ENCODE data around the gene CPNE6.
A peak's percentile ranks its signal among the peaks of the same experiment; 100 is the strongest.
"Not testable (repeated sequence)": the region's sequence is repeated elsewhere in the genome, so short reads cannot be mapped to it uniquely, and the experiment has no call there.

CPNE6 gene

DNA sequence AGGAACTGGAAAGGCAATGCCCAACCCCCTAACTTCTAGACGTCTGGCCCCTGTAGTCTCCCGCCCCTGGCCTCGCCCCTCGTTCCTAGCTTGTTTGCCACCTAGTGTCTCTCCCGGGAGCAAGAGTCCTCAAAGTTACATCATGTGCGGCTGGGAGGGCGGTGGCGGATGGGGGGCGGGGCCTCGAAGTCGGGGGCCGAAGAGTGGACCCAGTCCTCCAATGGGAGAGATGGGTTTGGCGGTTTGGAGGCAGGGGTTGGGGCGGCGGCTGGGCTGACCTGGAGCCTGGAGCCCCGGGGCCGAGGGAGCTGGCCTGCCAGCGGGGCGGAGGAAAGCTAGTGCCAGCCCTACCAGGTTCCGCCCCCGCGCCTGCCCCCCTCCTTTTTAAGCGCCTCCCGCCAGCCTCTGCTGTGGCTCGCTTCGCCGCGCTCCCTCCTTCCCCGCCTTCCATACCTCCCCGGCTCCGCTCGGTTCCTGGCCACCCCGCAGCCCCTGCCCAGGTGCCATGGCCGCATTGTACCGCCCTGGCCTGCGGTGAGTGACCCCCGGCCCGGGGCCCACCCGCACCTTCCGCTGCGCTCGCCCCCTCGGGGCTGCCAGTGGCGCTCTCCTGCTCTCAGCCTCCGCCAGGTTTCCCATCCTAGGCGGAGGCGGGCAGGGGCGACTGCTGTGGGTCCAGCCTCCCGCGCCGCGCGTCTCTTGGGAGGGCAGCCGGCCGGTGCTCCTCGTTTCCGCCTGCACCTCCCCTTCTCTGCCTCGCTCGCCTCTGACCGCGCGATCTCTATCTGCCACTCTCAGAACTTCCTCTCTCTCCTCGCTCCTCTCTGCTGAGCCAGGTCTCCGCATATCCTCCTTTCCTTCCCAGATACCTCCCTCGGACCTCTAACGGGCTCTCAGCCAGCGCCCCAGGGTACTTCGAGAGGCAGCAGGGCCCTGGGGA is 22.8 kb downstream of the CPNE6 start, which contains the start of gene PCK2:
PCK2 (plus strand) TSS at position 411 of the 940 bp plus-strand sequence; CDS start at position 506, 95 bp downstream.
- peak; percentile 89 for DNase-seq (ENCODE audit: insufficient read length, low spot score)
- FAIRE-seq, result no peak
- TF ChIP-seq POLR2A (IDR thresholded peaks at IDR 0.05; ENCODE audit: low read depth, low read length), result peak; percentile 89

DNA sequence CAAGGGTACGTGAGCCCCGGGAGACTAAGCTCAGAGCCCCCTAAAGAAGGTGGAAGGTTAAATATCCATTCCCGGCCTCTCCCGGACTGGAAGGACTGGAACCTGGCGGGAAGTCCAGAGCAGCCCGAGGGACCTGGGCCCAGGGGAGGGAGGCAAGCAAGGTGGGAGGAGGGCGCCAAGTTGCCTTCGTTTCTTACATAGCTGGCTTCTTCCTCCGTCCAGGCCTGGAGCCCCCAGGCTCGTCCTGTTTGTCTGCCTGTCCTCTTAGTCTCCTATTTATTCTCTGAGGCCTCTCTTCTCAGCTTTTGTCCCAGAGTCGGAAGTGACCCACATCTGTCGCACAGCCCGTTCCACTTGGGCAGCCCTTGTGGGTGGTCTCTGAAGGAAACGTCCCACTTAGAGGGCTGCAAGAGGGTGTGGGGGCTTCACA is 23.5 kb downstream of the CPNE6 start:
- TF ChIP-seq POLR2A (IDR thresholded peaks at IDR 0.05; ENCODE audit: low read depth, low read length), result no peak
- no peak for DNase-seq (ENCODE audit: insufficient read length, low spot score)
- no peak for FAIRE-seq

DNA sequence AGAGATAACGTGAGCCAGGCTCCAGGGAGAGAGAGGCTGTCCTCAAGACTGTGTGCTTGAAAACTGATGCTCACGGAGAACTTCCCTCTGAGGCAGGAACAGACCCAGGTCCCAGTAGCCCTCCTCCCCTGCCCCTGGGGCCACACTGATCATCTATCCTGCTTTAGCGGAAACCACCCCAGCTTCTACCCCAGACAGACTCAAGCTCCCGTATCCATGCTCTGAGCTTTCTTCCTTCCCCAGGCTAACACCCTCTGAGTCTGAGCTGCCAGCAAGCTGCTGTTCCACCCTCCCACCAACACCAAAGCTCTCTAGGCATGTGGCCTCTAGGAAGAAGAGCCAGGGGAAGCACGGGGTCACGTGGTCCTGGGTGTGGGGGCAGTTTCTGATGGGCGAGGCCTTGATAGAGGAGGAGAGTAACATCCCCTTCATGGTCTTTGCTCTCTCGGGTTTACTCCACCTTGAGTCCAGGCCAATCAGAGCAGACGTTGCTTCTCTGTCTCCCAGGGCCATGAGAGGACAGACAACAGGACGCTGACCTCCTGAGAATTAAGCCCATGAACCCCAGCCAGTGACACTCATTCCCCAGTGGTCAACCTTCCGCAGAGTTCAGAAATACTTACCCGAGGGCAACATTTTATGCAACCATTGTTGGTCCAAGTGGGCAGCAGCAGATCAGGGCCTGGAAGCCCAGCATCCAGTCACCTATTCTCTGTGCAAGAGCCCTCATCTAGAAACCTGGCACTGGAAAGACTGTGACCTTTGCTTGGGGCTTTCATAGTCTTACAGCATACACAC is 24.1 kb downstream of the CPNE6 start:
- no peak for TF ChIP-seq POLR2A (IDR thresholded peaks at IDR 0.05; ENCODE audit: low read depth, low read length)
- FAIRE-seq, result no peak
- DNase-seq (ENCODE audit: insufficient read length, low spot score), result no peak

DNA sequence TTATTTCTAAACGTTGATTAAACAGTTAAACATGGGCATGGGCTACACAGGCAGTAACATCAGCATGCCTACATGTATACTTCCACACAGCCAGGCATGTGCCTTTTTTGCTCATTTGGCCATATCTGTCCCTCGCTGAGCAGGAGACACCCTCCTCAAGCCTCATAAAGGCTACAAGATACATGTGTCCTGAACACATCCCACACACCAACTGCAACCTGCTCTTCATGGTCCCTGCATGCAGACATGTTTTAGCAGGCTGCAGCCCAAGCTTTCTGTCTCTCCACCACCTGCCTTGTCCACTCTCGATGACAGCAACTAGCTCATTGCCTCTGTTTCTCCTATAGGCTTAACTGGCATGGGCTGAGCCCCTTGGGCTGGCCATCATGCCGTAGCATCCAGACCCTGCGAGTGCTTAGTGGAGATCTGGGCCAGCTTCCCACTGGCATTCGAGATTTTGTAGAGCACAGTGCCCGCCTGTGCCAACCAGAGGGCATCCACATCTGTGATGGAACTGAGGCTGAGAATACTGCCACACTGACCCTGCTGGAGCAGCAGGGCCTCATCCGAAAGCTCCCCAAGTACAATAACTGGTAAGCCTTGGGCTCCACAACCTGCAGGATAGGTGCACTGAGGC is 25.3 kb downstream of the CPNE6 start:
- no peak for TF ChIP-seq POLR2A (IDR thresholded peaks at IDR 0.05; ENCODE audit: low read depth, low read length)
- FAIRE-seq, result no peak

DNA sequence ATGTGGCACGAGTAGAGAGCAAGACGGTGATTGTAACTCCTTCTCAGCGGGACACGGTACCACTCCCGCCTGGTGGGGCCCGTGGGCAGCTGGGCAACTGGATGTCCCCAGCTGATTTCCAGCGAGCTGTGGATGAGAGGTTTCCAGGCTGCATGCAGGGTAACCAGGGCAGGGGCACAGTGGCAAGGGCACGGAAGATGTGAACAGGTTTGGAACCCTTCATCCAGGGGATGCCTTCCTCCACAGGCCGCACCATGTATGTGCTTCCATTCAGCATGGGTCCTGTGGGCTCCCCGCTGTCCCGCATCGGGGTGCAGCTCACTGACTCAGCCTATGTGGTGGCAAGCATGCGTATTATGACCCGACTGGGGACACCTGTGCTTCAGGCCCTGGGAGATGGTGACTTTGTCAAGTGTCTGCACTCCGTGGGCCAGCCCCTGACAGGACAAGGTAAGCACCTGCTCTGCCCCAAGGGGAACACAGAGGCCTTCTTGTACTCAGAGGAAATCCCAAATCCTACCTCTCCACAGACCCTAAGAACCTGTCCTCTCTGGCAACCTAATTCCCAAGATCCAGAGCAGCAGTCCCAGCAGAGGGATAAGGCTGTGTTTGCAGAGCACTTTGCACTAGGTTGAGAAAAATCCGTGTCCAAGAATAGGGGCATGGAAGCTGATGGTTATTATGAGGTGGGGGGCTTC is 27.0 kb downstream of the CPNE6 start:
- no peak for FAIRE-seq
- no peak for DNase-seq (ENCODE audit: insufficient read length, low spot score)
- TF ChIP-seq POLR2A (IDR thresholded peaks at IDR 0.05; ENCODE audit: low read depth, low read length), result no peak

More for the DNA sequence above, 25.3 kb downstream of the CPNE6 start:
- DNase-seq (ENCODE audit: insufficient read length, low spot score), result no peak

DNA sequence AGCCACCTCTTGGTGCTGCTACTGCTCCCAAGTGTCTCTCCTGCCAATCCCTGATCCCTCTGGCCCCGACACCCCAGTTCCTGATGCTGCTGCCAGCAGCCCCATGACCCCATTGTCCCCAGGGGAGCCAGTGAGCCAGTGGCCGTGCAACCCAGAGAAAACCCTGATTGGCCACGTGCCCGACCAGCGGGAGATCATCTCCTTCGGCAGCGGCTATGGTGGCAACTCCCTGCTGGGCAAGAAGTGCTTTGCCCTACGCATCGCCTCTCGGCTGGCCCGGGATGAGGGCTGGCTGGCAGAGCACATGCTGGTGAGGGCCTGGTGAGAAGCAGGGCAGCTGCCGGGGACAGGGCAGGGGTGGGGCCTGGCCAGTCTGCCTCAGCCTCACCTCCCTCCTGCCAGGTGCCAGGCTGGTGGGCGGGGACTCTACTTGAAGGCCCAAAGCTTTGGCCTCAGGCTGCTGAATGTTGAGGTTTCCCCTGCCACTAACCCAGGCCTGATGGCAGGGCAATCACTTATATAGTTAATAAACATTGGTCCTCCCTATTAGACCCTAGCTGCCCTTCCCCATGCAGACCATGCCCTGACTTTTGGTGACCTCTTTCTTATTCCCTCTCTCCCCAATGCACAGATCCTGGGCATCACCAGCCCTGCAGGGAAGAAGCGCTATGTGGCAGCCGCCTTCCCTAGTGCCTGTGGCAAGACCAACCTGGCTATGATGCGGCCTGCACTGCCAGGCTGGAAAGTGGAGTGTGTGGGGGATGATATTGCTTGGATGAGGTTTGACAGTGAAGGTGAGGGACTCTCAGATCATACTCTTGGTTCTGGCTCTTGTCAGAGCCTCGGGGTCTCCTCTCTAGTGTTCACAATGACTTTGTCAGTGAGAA is 27.8 kb downstream of the CPNE6 start:
- DNase-seq (ENCODE audit: insufficient read length, low spot score) (no peak), FAIRE-seq (no peak)
- no peak for TF ChIP-seq POLR2A (IDR thresholded peaks at IDR 0.05; ENCODE audit: low read depth, low read length)

DNA sequence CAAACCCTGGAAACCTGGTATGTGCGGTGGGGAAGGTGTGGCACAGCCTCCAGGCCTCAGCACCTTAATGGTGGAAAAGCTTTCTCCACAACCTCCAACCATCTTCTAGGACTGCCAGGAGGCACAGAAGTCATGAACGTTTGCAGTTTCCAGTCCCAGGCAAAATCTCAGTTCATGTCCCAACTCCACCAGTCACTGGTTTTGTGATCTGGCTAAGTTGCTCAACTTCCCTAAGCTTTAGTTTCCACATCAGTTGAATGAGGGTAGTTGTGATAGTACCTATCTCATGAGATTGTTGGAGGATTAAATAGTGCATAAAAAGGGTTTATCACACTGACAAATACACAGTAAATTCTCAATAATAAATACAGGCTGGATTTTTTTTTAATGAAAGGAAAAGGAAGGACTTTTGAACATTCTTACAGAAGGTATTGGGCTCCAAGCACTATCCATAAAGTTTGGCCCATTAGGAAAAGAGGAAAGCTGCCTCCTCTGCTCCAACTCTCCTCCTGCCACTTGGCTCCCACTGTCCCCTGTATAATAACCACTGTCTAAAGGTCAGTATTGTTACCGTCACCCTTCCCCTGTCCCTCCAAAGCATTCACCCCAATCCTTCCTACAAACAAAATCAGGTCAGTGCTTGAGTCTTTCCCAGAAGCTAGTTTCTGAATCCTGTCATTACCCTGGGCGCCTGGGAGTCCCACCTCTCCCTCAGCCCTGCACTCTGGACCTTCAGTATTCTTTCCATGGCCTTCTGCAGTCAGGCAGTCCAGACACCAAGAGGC is 29.0 kb downstream of the CPNE6 start:
- DNase-seq (ENCODE audit: insufficient read length, low spot score) (no peak), FAIRE-seq (no peak)
- no peak for TF ChIP-seq POLR2A (IDR thresholded peaks at IDR 0.05; ENCODE audit: low read depth, low read length)

DNA sequence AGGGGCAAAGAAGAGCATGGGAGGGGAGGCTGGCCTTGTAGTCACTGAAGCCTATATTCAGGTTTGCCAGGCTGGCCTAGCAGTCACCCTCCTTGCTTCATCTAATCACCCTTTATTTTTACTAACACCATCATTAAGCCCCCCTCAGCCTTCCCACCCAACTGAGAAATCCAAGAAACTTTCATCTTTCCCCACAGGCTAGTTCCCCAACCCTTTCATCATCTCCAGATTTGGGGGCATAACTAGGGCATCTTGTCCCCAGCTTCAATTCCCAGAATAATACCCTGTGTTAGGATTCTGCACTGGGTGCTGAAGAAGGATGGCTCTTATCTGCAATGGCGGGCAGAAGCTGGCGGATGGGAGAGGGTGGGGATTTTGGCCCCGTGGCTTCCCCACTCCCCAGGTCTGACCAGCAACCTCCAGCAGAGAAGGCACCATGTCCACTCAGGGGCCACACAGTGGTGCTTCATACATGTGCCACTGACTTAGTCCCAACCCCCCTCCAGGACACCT is 29.7 kb downstream of the CPNE6 start:
- FAIRE-seq (no peak), DNase-seq (ENCODE audit: insufficient read length, low spot score) (no peak)

DNA sequence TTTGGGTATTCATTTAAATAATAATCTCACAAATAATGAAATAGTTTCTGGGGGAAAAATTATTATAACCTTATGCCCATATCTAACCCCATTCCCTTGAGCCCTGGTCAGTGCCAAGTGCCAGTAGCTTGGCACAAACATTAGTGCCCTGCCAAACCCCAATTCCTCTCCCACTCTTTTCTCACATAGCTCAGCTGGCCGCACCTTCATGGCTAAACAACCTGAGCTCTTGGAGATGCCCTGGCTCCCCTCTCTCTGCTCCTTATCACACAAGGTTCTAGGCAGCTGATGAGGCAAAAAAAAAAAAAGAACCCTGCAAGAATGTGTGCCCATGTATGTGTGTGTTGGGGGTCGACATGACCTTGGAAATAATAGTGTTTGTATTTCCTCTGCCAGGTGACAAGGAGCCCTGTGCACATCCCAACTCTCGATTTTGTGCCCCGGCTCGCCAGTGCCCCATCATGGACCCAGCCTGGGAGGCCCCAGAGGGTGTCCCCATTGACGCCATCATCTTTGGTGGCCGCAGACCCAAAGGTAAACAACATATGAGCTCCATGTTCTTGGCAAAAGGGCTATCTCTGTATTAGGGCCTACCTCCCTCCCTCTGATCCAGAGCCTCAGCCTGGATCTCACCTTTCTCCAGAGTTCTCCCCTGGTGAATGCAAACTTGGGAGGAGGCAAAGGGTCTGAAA is 31.1 kb downstream of the CPNE6 start:
- TF ChIP-seq POLR2A (IDR thresholded peaks at IDR 0.05; ENCODE audit: low read depth, low read length), result no peak
- DNase-seq (ENCODE audit: insufficient read length, low spot score) (no peak), FAIRE-seq (no peak)

More for the DNA sequence above, 29.7 kb downstream of the CPNE6 start:
- TF ChIP-seq POLR2A (IDR thresholded peaks at IDR 0.05; ENCODE audit: low read depth, low read length), result no peak

DNA sequence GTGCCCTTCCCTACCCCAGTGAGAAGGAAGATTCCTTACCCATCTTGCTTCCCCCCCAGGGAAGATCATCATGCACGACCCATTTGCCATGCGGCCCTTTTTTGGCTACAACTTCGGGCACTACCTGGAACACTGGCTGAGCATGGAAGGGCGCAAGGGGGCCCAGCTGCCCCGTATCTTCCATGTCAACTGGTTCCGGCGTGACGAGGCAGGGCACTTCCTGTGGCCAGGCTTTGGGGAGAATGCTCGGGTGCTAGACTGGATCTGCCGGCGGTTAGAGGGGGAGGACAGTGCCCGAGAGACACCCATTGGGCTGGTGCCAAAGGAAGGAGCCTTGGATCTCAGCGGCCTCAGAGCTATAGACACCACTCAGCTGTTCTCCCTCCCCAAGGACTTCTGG is 32.1 kb downstream of the CPNE6 start:
- DNase-seq (ENCODE audit: insufficient read length, low spot score), result no peak
- no peak for FAIRE-seq
- no peak for TF ChIP-seq POLR2A (IDR thresholded peaks at IDR 0.05; ENCODE audit: low read depth, low read length)

DNA sequence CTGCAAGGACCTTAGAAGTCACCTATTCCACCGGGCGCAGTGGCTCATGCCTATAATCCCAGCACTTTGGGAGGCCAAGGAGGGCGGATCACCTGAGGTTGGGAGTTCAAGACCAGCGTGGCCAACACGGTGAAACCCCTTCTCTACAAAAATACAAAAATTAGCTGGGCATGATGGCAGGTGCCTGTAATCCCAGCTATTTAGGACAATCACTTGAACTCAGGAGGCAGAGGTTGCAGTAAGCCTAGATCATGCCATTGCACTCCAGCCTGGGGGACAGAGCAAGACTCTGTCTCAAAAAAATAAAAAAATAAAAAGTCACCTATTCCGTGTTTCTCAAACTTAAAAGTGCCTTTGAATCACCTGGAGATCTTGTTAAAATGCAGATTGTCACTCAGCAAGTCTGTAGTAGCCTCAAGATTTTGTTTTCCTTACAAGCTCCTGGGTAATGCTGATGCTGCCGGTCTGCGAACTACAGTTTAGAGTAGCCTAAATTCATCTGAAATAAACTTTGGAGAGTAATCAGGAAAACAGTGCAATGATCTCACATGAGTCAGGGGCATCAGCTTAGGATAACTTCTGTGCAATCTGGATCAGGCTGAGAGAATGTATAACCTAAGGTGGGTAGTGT is 34.4 kb downstream of the CPNE6 start:
- DNase-seq (ENCODE audit: insufficient read length, low spot score); FAIRE-seq: not testable (repeated sequence)
